Activated T-helper 1 cell treated with anti-CD3 and anti-CD28 coated beads, Interleukin-12 subunit alpha, Interleukin-12 subunit beta, Interleukin-2, Interleukin-4 antibody, amounts not matched to agents 30 ng/mL and 10 ng/mL and 1 ng/mL, durations not matched to agents 14 hours and 24 hours and 36 hours (primary cell): Measurements from ENCODE around the gene ARL4A. TPM values are rescaled to one million over a fixed set of nuclear protein-coding genes. Genes with fewer than 3 reads are reported as not detected.
"Not testable (repeated sequence)": the region's sequence is repeated elsewhere in the genome, so short reads cannot be mapped to it uniquely, and the experiment has no call there.

Experiments used
- DNase-seq: peaks from one replicate; pipeline ENCODE4 v3.0.0; 2021; ENCODE audit warnings: low spot score
- H3K27ac Mint-ChIP-seq: one replicate; pipeline ENCODE4 v1.8.0; 2021; ENCODE audit warnings: mild to moderate bottlenecking, mixed read lengths
- H3K27me3 Mint-ChIP-seq: one replicate; pipeline ENCODE4 v1.8.0; 2022; ENCODE audit warnings: mild to moderate bottlenecking, moderate library complexity, mixed read lengths; ENCODE audit not compliant: insufficient read depth
- H3K36me3 Mint-ChIP-seq: one replicate; pipeline ENCODE4 v1.8.0; 2021; ENCODE audit warnings: low read depth, mixed read lengths
- H3K4me1 Mint-ChIP-seq: one replicate; pipeline ENCODE4 v1.8.0; 2021; ENCODE audit warnings: low read depth, mixed read lengths
- H3K4me3 Mint-ChIP-seq: one replicate; pipeline ENCODE4 v1.8.0; 2021; ENCODE audit warnings: mild to moderate bottlenecking, moderate library complexity, mixed read lengths
- H3K9me3 Mint-ChIP-seq: one replicate; pipeline ENCODE4 v1.8.0; 2021; ENCODE audit warnings: mixed read lengths
- intact Hi-C: fragments of 100-400 bp; cut with micrococcal nuclease; formaldehyde crosslinking; loops from one replicate; pipeline ENCODE4 v1.15.1; 2024
- total RNA-seq: library from RNA; stranded (reverse); gene quantifications from 2 replicates; pipeline ENCODE4 v1.2.3, GENCODE V29; 2022

Gene ARL4A
- total RNA-seq, 1 donor from 2014 or later = 10.2 TPM

DNA sequence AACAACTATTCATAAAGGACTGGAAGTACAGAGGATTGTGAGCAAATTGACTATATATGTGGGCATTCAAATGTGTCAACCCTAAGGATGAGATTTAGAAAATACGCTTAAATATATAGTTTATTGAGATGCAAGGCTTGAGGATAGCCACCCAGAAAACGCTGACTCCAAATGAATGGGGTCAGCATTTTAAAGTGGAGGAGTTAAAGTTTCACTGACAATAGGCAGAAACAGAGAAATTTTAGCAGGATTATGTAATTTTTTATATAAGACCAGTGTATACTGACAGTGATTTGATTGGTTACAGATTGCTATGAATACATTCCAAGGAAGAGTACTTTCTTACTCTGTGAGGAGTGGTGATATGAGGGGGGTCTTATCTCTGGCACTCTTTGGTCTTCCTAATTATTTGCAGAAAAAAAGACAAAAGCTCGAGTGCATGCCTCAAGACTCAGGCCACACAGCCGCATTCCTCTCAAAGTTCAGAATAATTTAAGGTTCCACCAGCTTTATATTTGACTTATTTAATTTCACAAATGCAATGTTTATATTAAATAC lies 38.6 kb upstream of the ARL4A start:
- Mint-ChIP-seq H3K36me3 (no peaks in the 10 kb centered on the region), H3K27me3 (peaks cover 3% of the 10 kb centered on the region), H3K9me3 (no peaks in the 10 kb centered on the region), H3K27ac (no peak overlapping the region), H3K4me1 (no peaks in the 10 kb centered on the region), H3K4me3 (no peak overlapping the region)
- no peak for DNase-seq
- intact Hi-C loops = no loop called here

GRCh38 chr7:12649348-12649747 lies 38.1 kb upstream of the ARL4A start:
- no peaks in the 10 kb centered on the region for H3K36me3 Mint-ChIP-seq
- intact Hi-C loops = no loop called here
- H3K27me3 Mint-ChIP-seq = peaks cover 3% of the 10 kb centered on the region
- H3K27ac Mint-ChIP-seq = no peak overlapping the region
- H3K4me3 Mint-ChIP-seq = no peak overlapping the region
- H3K9me3 Mint-ChIP-seq = no peaks in the 10 kb centered on the region
- no peak for DNase-seq
- H3K4me1 Mint-ChIP-seq = no peaks in the 10 kb centered on the region

DNA sequence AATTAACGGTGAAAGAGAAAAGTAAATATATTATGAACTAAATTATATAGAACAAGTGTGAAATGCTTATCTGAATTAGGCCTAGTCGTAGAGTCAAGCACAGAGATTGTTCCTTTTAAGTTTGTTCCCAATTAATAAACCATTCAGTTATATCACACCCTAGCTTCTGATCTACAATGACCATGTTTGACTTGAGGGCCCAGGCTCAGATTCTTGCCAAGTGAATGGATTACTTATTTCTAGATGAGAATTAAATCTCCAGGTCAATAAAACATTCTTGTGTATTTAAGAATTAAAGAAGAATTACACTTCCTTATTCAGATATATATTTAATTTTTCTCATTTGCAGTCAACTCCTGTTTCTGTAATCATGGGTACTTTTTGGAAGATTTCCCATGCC lies 37.4 kb upstream of the ARL4A start:
- intact Hi-C loops = no loop called here
- Mint-ChIP-seq H3K27ac (no peak overlapping the region), H3K4me3 (no peak overlapping the region), H3K9me3 (no peaks in the 10 kb centered on the region), H3K4me1 (no peaks in the 10 kb centered on the region), H3K36me3 (no peaks in the 10 kb centered on the region), H3K27me3 (peaks cover 3% of the 10 kb centered on the region)
- DNase-seq = no peak

- Mint-ChIP-seq H3K27me3 (no peaks in the 10 kb centered on the region), H3K36me3 (no peaks in the 10 kb centered on the region), H3K9me3 (no peaks in the 10 kb centered on the region), H3K4me3 (no peak overlapping the region), H3K4me1 (no peaks in the 10 kb centered on the region), H3K27ac (no peak overlapping the region)
- no peak for DNase-seq
- intact Hi-C loops = no loop called here
Observed at GRCh38 chr7:12653110-12653509, 34.3 kb upstream of the ARL4A start.

- no peak overlapping the region for H3K4me3 Mint-ChIP-seq
- no peak overlapping the region for H3K27ac Mint-ChIP-seq
- no peak for DNase-seq
- H3K36me3 Mint-ChIP-seq = no peaks in the 10 kb centered on the region
- H3K27me3 Mint-ChIP-seq = no peaks in the 10 kb centered on the region
- no peaks in the 10 kb centered on the region for H3K9me3 Mint-ChIP-seq
- no peaks in the 10 kb centered on the region for H3K4me1 Mint-ChIP-seq
- intact Hi-C loops = no loop called here
Observed at GRCh38 chr7:12653518-12653917, 33.9 kb upstream of the ARL4A start.

DNA sequence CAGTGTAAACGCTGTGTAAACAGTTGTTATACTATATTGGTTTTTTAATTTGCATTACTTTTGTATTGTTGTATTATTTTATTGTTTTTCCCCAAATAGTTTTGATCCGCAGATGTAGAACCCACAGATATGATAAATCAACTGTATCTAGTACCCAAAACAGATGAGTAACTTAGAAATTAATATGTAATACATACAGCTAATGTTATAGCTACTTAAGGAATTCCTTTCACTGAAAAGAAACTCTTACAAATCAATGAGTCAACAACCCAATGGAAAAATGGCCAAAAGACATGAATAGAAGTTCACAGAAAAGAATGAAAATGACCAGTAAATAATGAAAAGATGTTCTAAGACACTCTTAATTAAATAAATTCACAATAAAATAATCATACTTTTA lies 32.3 kb upstream of the ARL4A start:
- Mint-ChIP-seq H3K4me1 (no peaks in the 10 kb centered on the region), H3K36me3 (no peaks in the 10 kb centered on the region), H3K4me3 (no peak overlapping the region), H3K9me3 (no peaks in the 10 kb centered on the region), H3K27ac (no peak overlapping the region), H3K27me3 (no peaks in the 10 kb centered on the region)
- intact Hi-C loops = no loop called here
- DNase-seq = no peak

- H3K27me3 Mint-ChIP-seq, H3K36me3 Mint-ChIP-seq, intact Hi-C loops, H3K4me1 Mint-ChIP-seq, H3K9me3 Mint-ChIP-seq, H3K4me3 Mint-ChIP-seq, DNase-seq, H3K27ac Mint-ChIP-seq: not testable (repeated sequence)
Observed at GRCh38 chr7:12660423-12660822, 27.0 kb upstream of the ARL4A start.

GRCh38 chr7:12660986-12661385 lies 26.4 kb upstream of the ARL4A start:
- H3K27me3 Mint-ChIP-seq, H3K36me3 Mint-ChIP-seq, H3K27ac Mint-ChIP-seq, intact Hi-C loops, H3K4me1 Mint-ChIP-seq, H3K4me3 Mint-ChIP-seq, DNase-seq, H3K9me3 Mint-ChIP-seq: not testable (repeated sequence)

DNA sequence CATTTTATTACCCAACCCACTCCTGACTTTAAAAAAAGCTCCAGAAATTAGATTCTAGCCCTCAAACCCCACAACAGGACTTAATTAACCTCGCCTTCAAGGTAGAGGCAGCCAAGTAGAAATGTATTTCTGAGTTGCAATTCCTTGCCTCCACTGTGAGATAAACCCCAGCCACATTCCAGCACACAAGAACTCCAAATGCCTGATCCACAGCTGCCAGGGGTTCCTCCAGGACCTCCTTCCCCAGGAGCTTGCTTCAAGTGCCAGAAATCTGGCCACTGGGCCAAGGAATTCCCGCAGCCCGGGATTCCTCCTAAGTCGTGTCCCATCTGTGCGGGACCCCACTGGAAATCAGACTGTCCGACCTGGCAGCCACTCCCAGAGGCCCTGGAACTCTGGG lies 25.9 kb upstream of the ARL4A start:
- Mint-ChIP-seq H3K4me1 (no peaks in the 10 kb centered on the region), H3K9me3 (no peaks in the 10 kb centered on the region), H3K27ac (no peak overlapping the region), H3K36me3 (no peaks in the 10 kb centered on the region), H3K27me3 (no peaks in the 10 kb centered on the region), H3K4me3 (no peak overlapping the region)
- no peak for DNase-seq
- intact Hi-C loops = no loop called here

DNA sequence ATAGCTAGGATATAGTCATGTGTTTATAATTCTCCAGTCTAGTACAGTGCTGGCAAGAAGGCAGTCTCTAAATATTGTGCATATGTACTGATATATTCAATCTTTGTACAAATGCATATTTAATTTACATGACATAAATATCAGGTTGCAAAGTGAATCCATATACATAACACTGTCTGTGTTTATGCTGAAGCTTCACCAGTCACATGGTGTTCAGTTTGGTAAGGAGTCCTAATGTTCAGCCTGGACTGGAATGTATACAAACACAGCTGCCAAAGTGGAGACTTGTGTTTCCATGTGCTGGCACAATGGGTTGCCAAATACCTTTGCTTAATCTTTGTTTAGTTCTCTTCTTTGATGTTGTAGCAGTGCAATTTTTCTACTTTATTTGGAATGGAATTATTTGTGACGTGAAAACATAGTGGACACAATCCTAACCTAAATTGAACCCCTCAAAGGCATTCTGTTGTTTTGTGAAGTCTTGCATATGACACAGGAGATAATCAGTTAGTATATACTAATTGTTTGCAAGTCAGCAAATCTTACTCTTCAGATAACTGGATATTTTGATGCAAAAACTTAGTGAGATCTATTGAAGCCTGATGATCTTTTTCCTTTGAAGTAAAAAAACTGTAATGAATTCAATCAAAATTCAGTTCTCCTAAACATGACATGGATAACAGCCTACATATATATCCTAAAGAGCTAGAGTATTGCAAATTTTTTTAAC lies 17.3 kb upstream of the ARL4A start:
- DNase-seq = no peak
- Mint-ChIP-seq H3K4me1 (peaks cover 4% of the 10 kb centered on the region), H3K4me3 (no peak overlapping the region), H3K9me3 (no peaks in the 10 kb centered on the region), H3K27ac (no peak overlapping the region), H3K36me3 (no peaks in the 10 kb centered on the region), H3K27me3 (peaks cover 4% of the 10 kb centered on the region)
- intact Hi-C loops = no loop called here

DNA sequence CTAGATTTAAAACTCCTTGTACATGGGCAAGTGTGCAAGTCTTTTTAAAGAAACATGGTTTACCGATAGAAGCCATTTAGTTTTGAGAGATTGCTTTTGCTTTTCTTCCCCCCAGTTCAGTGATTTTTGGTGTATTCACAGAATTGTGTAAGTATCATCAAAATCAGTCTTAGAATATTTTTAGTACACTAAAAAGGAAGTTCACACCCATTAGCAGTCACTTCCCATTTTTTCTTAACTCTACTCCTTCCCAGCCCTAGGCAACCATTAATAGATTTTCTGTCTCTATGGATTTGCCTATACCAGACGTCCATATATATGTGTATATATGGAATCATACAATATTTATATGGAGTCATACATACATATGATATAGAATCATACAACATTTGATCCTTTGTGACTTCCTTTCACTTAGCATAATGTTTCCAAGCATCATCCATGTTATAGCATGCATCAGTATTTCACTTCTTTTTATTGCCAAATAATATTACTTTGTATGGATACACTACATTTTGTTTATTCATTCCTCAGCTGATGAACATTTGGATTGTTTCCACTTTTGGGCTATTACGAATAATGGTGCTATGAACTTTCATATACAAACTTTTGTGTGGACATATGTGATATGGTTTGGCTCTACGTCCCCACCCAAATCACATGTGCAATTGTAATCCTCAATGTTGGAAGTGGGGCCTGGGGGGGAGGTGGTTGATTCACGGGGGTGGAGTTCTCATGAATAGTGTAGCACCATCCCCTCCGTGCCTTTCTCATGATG lies 16.5 kb upstream of the ARL4A start:
- no peak for DNase-seq
- Mint-ChIP-seq H3K4me3 (no peak overlapping the region), H3K27me3 (peaks cover 4% of the 10 kb centered on the region), H3K27ac (no peak overlapping the region), H3K4me1 (peaks cover 7% of the 10 kb centered on the region), H3K9me3 (no peaks in the 10 kb centered on the region), H3K36me3 (no peaks in the 10 kb centered on the region)
- intact Hi-C loops = no loop called here

GRCh38 chr7:12673436-12673835 lies 14.0 kb upstream of the ARL4A start:
- H3K9me3 Mint-ChIP-seq, intact Hi-C loops, H3K27ac Mint-ChIP-seq, H3K4me1 Mint-ChIP-seq, H3K36me3 Mint-ChIP-seq, DNase-seq, H3K4me3 Mint-ChIP-seq, H3K27me3 Mint-ChIP-seq: not testable (repeated sequence)

- H3K36me3 Mint-ChIP-seq = no peaks in the 10 kb centered on the region
- H3K27me3 Mint-ChIP-seq = peaks cover 4% of the 10 kb centered on the region
- H3K4me1 Mint-ChIP-seq = peaks cover 7% of the 10 kb centered on the region
- no peak for DNase-seq
- H3K9me3 Mint-ChIP-seq = no peaks in the 10 kb centered on the region
- no peak overlapping the region for H3K27ac Mint-ChIP-seq
- no peak overlapping the region for H3K4me3 Mint-ChIP-seq
- intact Hi-C loops = no loop called here
Observed at GRCh38 chr7:12674053-12674452, 13.4 kb upstream of the ARL4A start.
